Measurements from ENCODE around the gene HSDL1. TPM values are rescaled to one million over a fixed set of nuclear protein-coding genes. Genes with fewer than 3 reads are reported as not detected.
"Not testable (repeated sequence)": the region's sequence is repeated elsewhere in the genome, so short reads cannot be mapped to it uniquely, and the experiment has no call there.

The HSDL1 gene
- total RNA-seq, 1 donor = 18.1 TPM

GRCh38 chr16:84124257-84125073, 20.5 kb downstream of the HSDL1 start:
- TF ChIP-seq CTCF (IDR thresholded peaks at IDR 0.05; ENCODE audit: extremely low read depth, low read depth, low read length) = no peak
- H3K36me3 ChIP-seq (ENCODE audit: insufficient read depth, low read length) = peaks cover 18% of the 10 kb centered on the region
- no peak overlapping the region for H3K4me2 ChIP-seq (ENCODE audit: insufficient read depth, low read length)
- no peaks in the 10 kb centered on the region for H3K9me3 ChIP-seq (ENCODE audit: low read depth, low read length)
- H3K4me3 ChIP-seq (ENCODE audit: insufficient read depth, low read length) = no peak overlapping the region
- DNase-seq (ENCODE audit: insufficient read length, low spot score, missing footprints) = no peak
- H3K4me1 ChIP-seq (ENCODE audit: insufficient read depth, low read length) = no peaks in the 10 kb centered on the region
- no peak overlapping the region for H3K27ac ChIP-seq (ENCODE audit: low read depth, low read length)
- no peak overlapping the region for H2AFZ ChIP-seq (ENCODE audit: low read length)
- H3K27me3 ChIP-seq (ENCODE audit: insufficient read depth, low read length) = no peaks in the 10 kb centered on the region
- no peaks in the 10 kb centered on the region for H4K20me1 ChIP-seq (ENCODE audit: insufficient read depth, low read length)
- no peaks in the 10 kb centered on the region for H3K79me2 ChIP-seq (ENCODE audit: insufficient read depth, low read length)

- Histone ChIP-seq H3K36me3 (ENCODE audit: insufficient read depth, low read length) (peaks cover 12% of the 10 kb centered on the region), H3K27ac (ENCODE audit: low read depth, low read length) (no peak overlapping the region), H2AFZ (ENCODE audit: low read length) (no peak overlapping the region), H3K4me1 (ENCODE audit: insufficient read depth, low read length) (peaks cover 8% of the 10 kb centered on the region), H3K9me3 (ENCODE audit: low read depth, low read length) (no peaks in the 10 kb centered on the region), H4K20me1 (ENCODE audit: insufficient read depth, low read length) (no peaks in the 10 kb centered on the region), H3K79me2 (ENCODE audit: insufficient read depth, low read length) (peaks cover 9% of the 10 kb centered on the region), H3K4me2 (ENCODE audit: insufficient read depth, low read length) (no peak overlapping the region), H3K27me3 (ENCODE audit: insufficient read depth, low read length) (no peaks in the 10 kb centered on the region), H3K4me3 (ENCODE audit: insufficient read depth, low read length) (no peak overlapping the region)
- no peak for TF ChIP-seq CTCF (IDR thresholded peaks at IDR 0.05; ENCODE audit: extremely low read depth, low read depth, low read length)
- DNase-seq (ENCODE audit: insufficient read length, low spot score, missing footprints) = no peak
These were observed 24.0 kb downstream of the HSDL1 start for GRCh38 chr16:84121007-84121406.

- Histone ChIP-seq H3K4me2 (ENCODE audit: insufficient read depth, low read length) (no peak overlapping the region), H3K4me3 (ENCODE audit: insufficient read depth, low read length) (no peak overlapping the region), H2AFZ (ENCODE audit: low read length) (no peak overlapping the region), H3K27ac (ENCODE audit: low read depth, low read length) (no peak overlapping the region), H3K4me1 (ENCODE audit: insufficient read depth, low read length) (peaks cover 14% of the 10 kb centered on the region), H4K20me1 (ENCODE audit: insufficient read depth, low read length) (peaks cover 3% of the 10 kb centered on the region), H3K27me3 (ENCODE audit: insufficient read depth, low read length) (no peaks in the 10 kb centered on the region), H3K9me3 (ENCODE audit: low read depth, low read length) (no peaks in the 10 kb centered on the region), H3K79me2 (ENCODE audit: insufficient read depth, low read length) (peaks cover 19% of the 10 kb centered on the region), H3K36me3 (ENCODE audit: insufficient read depth, low read length) (peaks cover 12% of the 10 kb centered on the region)
- TF ChIP-seq CTCF (IDR thresholded peaks at IDR 0.05; ENCODE audit: extremely low read depth, low read depth, low read length) = no peak
- DNase-seq (ENCODE audit: insufficient read length, low spot score, missing footprints) = no peak
These were observed 25.0 kb downstream of the HSDL1 start for GRCh38 chr16:84120023-84120422.

- Histone ChIP-seq H3K79me2 (ENCODE audit: insufficient read depth, low read length) (peaks cover 26% of the 10 kb centered on the region), H3K4me2 (ENCODE audit: insufficient read depth, low read length) (no peak overlapping the region), H3K27me3 (ENCODE audit: insufficient read depth, low read length) (no peaks in the 10 kb centered on the region), H3K9me3 (ENCODE audit: low read depth, low read length) (no peaks in the 10 kb centered on the region), H3K4me1 (ENCODE audit: insufficient read depth, low read length) (peaks cover 14% of the 10 kb centered on the region), H3K36me3 (ENCODE audit: insufficient read depth, low read length) (peaks cover 12% of the 10 kb centered on the region), H2AFZ (ENCODE audit: low read length) (no peak overlapping the region), H4K20me1 (ENCODE audit: insufficient read depth, low read length) (peaks cover 3% of the 10 kb centered on the region), H3K27ac (ENCODE audit: low read depth, low read length) (no peak overlapping the region), H3K4me3 (ENCODE audit: insufficient read depth, low read length) (no peak overlapping the region)
- no peak for TF ChIP-seq CTCF (IDR thresholded peaks at IDR 0.05; ENCODE audit: extremely low read depth, low read depth, low read length)
- DNase-seq (ENCODE audit: insufficient read length, low spot score, missing footprints) = no peak
These were observed 25.6 kb downstream of the HSDL1 start for GRCh38 chr16:84119368-84119767.

- H3K27ac ChIP-seq (ENCODE audit: low read depth, low read length); DNase-seq (ENCODE audit: insufficient read length, low spot score, missing footprints); H3K9me3 ChIP-seq (ENCODE audit: low read depth, low read length); H3K4me3 ChIP-seq (ENCODE audit: insufficient read depth, low read length); H3K27me3 ChIP-seq (ENCODE audit: insufficient read depth, low read length); H4K20me1 ChIP-seq (ENCODE audit: insufficient read depth, low read length); H2AFZ ChIP-seq (ENCODE audit: low read length); H3K4me2 ChIP-seq (ENCODE audit: insufficient read depth, low read length): not testable (repeated sequence)
- Histone ChIP-seq H3K36me3 (ENCODE audit: insufficient read depth, low read length) (peaks cover 10% of the 10 kb centered on the region), H3K4me1 (ENCODE audit: insufficient read depth, low read length) (peaks cover 14% of the 10 kb centered on the region), H3K79me2 (ENCODE audit: insufficient read depth, low read length) (peaks cover 36% of the 10 kb centered on the region)
These were observed 26.7 kb downstream of the HSDL1 start for GRCh38 chr16:84118315-84118714.
